B cell (primary cell): Measurements from ENCODE around the gene WDR62.

Experiments
- CTCF ChIP-seq: fragments of 200-600 bp; IDR thresholded peaks from one replicate; pipeline ENCODE4 v1.8.0; 2022; ENCODE audit warnings: antibody characterized with exemption, mild to moderate bottlenecking
- EZH2 ChIP-seq: IDR thresholded peaks from 2 replicates; pipeline ENCODE4 v1.6.1; 2012; ENCODE audit warnings: borderline replicate concordance, low read depth, mild to moderate bottlenecking, moderate library complexity, low read length; ENCODE audit not compliant: insufficient read depth, poor library complexity, severe bottlenecking

- no peak for TF ChIP-seq CTCF
- TF ChIP-seq EZH2 = no peak
Measured at GRCh38 chr19:36086326-36086725, 31.6 kb downstream of the WDR62 start.
